GM23248 (cell line): ENCODE results near the gene GRAP.

Source experiments
- EZH2 ChIP-seq: fragments of 200-600 bp; sonication (generic); IDR thresholded peaks from 2 replicates; pipeline ENCODE4 v1.6.1; 2018; ENCODE audit warnings: antibody characterized with exemption, mild to moderate bottlenecking; ENCODE audit not compliant: insufficient read depth, poor library complexity, severe bottlenecking
- EZH2phosphoT487 ChIP-seq: fragments of 200-600 bp; sonication (generic); IDR thresholded peaks from 2 replicates; pipeline ENCODE4 v1.6.1; 2018; ENCODE audit warnings: antibody characterized with exemption, moderate library complexity, mild to moderate bottlenecking, low read depth; ENCODE audit not compliant: insufficient read depth

DNA sequence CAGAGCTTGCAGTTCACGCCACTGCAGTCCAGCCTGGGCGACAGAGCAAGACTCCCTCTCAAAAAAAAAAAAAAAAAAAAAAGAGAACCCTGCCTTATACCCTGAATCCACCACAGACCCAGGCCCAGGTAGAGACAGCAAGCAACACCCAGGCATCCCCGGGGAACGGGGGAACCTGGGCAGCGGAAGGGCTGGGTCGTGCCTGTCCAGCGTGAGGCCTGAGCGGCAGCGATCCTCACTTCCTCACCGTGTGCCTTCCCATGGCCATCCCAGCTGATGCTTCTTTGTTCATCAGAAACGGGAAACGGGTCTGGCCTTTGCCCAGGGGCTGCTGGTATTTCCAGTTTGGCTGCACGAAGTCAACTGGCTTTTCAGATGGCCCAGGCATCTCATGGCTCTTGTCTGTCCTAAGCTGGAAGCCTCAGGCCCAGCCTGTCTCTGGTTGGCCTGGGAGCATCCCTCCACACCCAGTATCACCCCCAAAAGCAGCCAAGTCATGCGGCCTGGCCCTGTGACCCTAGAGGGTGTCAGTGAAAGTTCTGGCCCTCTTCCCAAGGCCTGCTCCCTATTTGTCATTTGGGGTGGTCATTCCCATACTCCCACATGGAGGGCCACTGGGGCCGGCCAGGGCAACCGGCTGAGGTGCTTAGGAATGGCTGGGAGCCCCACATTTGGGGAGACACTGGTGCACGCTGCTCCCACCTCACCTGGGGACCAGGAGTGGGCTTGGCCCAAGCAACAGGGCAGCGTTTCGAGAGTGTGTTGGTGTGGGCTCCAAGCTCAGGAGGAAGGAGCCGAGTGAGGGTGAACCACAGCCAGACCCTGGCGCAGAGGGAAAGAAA lies 62.3 kb downstream of the GRAP start:
- no peak for TF ChIP-seq EZH2
- TF ChIP-seq EZH2phosphoT487: no peak
